GM21360 (cell line): Measurements from ENCODE around the gene IGF1R.

ENCODE experiments used
- ATAC-seq: cut with Tn5 transposase; IDR thresholded peaks from one replicate; pipeline ENCODE4 v1.9.1; 2021; ENCODE audit warnings: mild to moderate bottlenecking, moderate library complexity; ENCODE audit not compliant: unreplicated experiment

The IGF1R gene

DNA sequence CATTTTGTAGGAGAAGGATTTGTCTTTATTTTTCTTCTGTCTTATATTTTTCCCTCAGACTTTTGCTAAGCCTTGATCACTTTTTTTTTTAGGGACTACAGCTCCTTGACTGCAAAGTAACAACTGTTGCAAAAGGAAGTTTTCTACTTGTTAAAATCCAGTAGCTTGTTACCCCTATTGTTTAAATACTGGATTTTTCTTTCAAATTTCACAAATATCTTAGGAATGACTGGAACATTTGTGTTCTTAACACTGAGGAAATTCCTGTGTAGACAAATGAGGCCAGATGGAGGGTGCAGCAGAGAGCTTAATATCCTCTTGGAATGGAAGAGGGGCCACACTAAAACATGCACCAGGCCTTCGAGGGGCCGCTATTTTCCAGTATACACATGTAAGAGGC lies 362.4 kb downstream of the IGF1R start:
- no peak for ATAC-seq
